GM21526 (cell line): ENCODE data around the gene MXD4.

Source experiments
- ATAC-seq: cut with Tn5 transposase; IDR thresholded peaks from one replicate; pipeline ENCODE4 v1.9.1; 2021; ENCODE audit warnings: moderate library complexity; ENCODE audit not compliant: unreplicated experiment, low FRiP score

The MXD4 gene

DNA sequence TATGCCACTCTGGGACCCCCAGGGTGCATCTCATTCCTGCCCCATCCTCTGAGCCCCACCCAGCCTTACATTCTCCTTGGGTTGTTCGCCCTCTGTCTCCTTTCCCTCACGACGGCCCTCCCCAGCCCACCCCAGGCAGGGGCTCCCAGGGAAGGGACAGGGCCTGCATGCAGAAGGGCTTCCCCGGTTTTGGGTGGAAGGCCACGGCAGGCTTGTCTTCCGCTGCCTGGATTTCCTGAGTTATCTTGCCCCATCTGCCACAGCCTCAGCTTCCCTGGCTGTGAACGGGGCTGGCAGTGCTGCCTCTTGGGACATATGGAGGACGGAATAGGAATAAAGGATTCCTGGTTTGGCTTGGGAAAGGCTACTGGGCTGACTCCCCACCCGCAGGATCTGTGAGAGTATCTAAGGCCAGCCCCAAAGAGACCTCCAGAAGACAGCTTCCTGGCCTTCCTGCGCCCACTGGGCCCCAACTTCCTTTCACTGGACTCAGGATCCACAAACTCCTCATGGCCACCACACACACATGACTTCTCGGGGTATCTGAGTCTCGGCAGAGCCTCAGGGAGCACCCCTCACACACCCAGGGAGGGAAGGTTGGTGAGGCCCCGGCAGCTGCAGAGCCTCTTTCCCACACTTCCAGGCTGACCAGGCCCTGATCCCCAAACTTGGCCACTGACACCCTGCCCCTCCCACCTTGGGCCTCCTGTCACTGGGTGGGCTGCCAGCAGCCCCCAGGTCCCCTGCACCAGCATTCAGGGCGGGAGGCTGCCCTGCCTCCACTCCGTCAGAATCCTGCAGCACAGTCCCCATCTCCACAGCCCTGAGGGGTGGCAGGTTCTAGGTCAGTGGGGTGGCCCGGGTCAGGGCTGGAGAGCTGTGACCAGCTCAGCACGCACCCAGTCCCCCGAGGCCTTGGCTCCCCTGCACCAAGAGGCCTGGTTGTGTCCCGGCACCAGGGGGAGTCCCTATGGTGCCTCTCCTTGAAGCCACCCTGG lies 3.5 kb upstream of the MXD4 start:
- ATAC-seq = no peak

DNA sequence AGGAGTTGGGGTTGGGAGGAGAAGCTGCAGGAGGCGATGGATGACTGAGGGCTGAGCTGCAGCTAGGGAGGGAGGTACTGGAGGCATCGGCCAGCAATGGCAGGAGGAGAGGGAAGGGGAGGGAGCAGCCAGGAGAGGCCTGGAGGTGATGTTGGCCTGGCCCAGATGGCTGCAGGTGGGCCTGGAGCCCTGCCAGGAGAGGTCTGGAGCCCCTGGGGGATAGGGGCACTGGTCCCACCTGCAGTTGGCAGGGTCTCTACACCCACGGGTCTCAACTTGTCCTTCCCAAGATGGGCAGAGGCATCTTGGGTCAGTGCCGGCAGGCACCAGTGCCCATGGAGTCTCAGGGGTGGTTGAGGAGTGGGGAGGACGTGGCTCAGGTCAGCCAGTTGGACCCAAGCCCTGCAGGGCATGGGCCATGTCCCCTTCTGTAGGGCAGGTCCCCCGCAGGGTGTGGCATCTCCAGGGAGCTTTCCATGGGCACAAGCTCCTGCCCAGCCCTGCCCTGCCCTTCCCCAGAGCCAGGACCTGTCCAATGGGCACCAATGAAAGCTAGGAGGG lies 2.7 kb upstream of the MXD4 start:
- ATAC-seq = no peak

DNA sequence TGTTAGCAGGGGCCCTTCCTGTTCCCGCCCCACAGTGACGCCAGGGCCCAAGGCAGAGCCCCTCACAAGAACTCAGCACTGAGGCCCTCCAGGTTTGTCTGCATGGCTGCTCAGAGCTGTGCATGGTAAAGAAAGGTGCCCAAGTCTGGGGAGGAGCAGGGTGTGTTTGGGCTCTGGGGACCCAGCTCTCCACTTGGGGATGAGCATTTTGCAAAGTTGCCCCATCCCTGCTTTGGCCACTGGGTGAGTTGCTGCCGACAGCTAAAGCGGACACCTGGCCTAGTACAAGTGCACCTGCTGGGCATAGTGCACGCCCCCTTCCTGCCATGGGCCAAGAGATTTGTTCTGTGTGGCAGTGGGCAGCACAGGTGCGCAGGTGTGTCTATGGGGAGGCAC lies 2.0 kb upstream of the MXD4 start:
- ATAC-seq = no peak

DNA sequence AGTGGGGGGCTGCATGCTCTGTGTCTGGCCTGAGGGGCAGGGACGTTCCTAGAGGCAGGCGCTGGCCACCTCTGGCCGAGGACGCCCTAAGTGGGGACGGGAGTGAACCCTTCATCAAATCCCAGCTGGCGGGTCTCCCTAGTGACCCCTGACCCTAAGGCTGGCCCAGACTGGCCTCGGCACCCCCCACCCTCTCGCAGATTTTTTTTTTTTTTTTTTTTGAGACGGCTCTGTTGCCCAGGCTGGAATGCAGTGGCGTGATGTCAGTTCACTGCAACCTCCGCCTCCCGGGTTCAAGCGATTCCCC lies 988 bp upstream of the MXD4 start:
- no peak for ATAC-seq

DNA sequence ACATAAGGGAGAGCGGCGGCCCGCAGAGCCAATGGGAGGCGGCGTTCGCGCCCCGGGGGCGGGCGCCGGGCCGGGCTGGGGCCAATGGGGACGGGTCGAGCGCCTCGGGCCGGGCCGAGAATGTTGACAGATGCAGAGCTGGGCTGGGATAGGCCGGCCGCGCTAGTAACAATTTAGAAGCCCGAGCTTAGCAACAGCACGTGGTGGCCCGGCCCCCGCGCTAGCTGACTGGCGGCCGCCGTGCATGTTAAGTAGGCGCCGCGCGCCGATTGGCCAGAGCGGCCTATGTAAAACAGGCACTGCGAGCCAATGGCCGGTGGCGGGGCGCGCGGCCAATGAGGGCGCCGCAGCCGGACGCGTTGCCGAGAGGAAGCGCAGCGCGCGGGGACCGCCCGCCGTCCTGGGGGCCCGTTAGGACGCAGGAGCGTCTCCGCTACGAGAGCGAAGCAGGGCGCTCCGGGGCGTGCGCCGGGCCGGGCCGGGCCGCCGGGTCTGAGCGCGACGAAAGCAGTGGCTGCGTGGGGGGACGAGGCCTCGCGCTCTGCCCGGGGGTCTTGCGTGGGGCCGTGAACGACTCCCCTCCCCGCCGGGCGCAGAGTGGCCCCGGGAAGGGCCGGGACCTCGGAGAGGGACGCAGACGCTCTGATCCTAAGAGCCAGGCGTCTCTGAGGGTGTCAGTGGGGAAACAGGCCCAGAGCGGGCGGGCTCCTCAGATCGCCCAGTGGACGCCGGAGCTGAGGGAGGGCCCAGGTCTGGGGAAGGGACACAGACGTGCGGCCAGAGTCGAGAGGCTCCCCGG lies 435 bp upstream of the MXD4 start:
- ATAC-seq = peak; percentile 81

DNA sequence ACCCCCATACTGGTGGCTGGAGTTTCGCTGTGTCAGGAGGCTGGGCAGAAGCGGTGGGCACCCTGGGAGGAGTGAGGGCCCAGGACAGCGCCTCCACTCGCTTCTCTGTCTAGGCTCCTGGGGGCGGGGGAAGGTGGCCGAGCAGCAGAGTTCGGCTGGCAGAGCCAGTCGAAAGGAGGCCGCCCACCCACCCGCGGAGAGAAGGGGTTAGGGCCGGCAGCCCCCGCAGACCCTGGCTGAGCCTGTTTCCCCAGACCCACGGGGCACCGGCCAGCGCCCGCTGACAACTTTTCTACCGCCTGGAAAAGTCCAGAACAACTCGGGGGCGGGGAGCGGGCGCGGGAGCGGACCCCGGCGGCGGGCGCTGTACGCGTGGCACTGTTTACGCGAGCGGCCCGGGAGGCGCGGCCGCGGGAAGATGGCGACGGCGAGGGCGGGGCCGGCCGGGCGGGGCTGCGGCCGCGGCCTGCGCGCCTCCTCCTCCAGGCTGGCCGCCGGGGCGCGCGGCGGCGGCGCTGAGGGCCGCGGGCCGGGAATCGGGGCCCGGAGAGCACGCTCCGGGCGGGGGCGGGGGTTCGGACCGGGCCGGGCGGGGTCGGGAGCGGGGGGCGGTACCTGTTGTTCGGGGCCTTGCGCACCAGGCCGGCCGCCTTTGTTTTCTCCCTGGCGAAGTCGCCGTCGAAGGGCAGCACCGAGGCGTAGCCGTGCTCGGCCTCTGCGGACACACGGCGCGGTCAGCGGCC lies 628 bp downstream of the MXD4 start:
- peak; percentile 32 for ATAC-seq

DNA sequence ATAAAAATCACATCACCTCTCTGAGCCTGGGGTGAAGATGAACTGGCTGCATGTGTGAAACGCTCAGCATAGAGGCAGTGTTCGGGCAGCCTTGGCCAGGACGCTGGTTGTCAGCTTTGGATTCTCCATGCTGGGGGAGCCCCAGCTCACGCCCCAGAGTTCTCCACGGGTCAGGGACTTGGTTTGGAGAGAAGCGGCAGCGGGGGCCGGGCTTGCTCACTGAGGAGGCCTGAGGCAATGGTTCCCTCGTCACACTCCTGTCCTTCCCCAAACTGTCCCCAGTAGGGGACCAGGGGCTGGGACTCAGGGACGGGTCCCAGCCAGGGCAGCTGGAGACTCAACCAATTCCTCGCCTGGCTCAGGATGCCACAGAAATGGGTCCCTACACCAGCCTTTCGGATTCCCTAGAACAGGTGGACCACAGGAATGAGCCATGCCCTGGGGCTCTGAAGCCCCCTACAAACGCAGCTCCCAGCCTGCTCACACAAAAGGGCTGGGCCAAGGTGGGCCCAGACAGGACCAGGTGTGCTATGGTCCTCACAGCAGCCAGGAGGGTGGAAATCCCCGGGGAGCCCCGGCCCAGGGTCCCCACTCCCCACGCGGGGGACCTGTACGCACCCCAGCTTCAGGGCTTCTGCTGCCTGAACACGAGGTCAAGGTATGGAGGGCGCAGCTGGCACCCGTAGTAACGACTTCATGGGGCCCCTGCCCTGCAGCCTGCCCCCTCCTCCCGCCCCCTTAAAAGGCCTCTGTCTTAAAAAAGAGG lies 1.4 kb downstream of the MXD4 start:
- no peak for ATAC-seq

DNA sequence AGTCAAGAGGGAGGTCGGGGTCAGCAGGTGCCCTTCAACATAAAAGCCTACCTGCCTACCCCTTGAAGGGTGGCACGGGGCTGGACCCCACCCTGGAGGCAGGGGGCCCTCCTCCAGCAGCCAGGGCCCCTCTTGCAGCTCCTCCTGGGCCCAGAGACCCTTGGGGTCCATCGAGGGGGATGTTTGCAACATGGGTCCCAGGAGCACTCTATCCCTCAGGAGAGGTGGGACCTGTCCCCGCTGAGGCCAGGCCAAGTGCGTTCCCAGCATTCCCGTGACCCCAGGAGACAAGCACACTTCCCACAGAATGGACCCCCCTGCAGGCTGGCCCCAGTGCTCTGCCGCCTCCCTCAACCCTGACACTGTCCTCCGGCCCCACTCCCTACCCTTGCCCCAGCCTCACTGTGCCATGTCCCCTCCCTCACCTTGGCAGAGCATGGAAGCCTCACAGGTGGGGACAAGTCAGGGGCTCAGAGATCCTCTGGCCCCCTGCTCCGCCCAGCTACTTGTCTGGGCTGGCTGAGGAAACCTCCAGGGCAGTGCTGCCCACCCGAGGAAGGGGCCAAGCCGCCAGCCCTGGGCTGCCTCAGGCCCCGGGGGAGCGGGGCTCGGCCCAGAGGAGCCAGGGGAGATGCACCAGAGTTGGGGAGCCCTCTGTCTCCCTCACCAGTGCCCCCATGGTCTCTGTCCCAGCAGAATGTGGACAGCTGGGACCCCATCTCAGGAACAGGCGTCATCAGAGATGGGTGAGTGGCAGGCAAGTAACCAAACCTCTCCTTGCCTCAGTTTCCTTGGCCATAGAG lies 2.2 kb downstream of the MXD4 start:
- ATAC-seq = no peak

DNA sequence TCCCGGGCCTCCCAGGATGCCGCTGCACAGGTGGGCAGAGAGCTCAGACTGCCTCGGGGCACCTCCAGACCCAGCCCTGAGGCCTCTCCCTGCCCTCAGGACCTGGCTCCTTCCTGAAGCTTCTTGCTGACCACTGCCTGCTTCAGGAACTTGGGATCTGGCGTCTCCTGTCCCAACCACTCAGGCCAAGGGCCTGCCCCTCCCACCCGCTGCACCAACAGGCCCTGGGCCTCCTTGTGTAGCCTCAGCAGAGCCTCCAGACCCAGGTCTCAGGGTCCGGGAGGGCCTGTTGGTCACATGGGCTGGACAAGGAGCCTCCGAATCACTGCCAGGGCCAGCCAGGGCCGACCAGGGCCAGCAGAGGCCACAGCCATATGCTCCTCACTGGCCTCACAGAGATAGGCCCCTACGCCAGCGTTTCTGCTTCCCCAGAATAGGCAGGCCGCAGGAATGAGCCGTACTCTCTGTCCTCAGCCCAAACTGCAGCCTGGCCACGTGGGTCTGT lies 2.8 kb downstream of the MXD4 start:
- no peak for ATAC-seq

DNA sequence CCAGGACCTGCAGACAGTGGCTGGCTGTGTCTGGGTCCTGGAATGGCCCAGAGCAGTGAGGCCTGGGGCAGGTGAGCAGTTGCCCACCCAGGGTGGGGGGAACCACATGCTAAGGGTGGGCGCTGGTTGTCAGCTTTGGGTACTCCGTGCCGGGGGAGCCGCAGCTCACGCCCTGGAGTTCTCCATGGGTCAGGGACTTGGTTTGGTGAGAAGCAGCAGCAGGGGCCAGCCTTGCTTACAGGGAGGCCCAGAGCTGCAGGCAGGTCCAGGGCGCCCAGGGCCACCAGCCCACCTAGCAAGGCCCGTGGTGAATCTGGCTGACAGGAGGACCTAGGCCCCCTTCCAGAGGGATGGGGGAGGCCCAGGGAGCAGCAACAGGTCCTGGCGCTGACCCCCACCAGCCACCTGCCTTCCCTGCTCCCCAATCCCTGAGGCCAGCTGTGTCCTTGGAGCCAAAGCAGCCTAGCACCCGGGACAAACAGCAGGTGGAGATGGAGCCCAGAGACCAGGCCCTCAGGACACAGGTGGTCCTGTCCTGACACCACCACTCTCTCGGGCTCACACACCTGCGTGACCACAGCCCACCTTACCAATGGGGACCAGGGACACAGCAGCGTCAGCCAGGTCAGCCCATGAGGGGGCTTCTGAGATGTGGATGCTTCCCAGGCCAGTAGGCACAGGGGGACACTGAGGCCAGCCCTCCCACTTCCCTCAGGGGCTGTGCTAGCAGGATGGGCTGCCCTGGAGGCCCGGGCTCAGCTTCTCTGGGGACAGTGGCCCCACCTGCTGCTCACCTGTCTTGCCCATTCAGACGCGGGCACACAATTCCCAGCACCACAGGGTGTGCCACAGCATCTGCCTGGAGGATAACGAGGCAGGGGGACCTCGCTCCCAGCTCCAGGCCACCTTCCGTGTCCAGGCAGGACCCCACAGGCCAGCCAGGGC lies 3.5 kb downstream of the MXD4 start:
- no peak for ATAC-seq

DNA sequence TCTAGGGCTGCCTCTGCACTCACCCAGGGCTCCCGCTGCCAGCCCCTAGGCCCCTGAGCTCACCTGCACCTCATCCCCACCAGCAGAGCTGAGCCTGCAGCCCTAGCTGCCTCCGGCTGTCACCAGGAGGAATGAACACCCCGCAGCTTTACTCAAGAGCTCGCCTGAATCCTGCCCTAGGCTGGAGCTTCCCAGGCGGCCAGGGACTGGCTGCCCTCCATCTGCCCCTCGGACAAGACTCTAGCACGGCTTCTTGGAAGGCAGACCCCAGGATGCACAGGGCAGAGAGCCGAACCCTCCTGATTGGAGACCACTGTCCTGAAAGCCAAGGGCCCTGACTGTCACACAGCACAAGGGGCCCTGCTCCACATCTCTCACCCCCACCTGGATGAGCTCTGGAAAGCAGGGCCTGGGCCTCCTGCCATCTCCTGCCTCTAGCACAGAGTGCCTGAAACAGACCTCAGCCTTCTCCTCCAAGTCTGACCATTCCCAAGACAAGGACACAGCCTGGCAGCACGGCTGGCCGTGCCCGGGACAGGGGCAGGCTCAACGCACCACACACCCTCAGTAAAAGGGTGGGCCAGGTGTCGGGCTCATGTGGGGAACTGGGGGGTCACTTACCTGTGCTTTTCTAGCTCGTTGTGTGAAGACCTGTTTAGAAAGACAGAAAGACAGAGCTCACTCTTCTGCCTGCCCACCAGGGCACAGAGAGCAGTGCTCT lies 4.4 kb downstream of the MXD4 start:
- no peak for ATAC-seq

DNA sequence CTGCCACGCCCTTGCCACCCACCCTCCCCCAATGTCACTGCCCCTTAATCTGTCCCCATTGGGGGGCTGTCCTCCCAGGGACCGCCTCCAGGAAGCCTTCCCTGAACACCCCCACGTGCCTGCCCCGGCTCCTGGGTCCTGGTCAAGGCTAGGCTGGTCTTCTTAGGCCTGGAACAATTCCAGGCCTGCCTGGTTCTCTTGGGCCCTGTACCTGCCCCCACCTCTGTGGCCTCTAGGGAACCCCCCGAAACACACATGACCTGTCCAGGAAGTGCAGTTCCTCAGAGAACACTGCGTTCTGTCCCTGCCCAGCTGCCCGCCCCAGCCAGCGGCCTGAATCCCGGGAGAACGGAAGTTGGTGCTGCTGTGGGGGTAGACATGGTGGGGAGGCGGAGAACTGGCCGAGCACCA lies 5.1 kb downstream of the MXD4 start:
- no peak for ATAC-seq

DNA sequence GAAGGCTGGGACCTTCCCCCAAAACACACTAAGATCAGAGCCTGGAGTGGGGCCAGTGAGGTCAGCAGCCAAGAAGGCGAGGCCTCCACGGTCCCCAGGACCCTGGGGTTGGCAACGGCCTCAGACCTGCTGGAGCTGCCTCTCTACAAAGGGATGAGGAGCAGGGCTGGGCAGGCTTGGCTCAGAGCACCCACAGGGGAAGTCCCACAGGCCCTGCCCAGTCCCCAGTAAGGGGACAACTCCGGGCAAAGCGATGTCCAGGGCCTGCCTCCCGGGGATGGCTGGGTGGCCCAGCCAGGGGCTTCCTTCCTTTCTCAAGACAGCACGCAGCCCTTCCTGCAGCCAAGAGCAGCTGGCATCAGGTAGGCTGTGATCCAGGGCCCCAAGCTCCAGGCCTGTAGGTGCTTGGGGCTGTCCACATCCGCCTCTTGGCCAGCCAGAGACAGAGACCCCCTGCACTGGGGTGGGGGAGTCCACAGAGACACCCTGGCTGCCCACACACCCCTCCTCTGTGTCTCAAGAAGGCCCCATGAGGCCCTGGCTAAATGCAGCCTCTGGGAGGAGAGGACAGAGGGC lies 5.7 kb downstream of the MXD4 start:
- no peak for ATAC-seq

DNA sequence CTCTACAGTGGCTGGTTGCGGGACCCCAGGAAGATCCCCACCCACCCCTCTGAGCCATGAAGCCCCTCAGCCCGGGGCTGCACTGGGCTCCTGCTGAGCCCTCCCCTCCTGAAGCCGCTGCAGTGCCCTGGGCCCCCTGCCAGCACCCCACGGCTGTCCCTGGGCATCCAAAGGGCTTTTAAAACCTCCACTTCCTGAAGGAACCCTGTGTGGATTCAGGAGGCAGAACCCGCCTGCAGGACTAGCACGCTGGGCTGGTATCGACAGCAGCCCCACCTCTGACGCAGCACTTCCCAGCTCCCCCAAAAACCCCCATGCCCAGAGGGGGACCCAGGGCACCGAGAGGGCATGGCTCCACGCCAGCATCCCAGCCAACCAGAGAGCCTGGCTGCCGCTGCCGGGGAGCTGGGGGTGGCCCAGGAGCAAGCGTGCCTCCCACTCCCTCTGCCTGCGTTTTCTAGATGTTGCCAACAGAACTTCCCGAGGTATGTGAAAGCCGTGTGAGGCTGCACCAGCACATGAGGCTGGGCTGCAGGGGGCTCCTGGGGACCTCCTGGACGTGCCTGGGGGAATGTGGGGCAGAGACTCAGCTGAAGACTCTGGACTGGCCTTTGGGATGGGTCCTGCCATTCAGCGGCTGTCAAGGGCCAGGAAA lies 6.3 kb downstream of the MXD4 start:
- ATAC-seq = no peak

DNA sequence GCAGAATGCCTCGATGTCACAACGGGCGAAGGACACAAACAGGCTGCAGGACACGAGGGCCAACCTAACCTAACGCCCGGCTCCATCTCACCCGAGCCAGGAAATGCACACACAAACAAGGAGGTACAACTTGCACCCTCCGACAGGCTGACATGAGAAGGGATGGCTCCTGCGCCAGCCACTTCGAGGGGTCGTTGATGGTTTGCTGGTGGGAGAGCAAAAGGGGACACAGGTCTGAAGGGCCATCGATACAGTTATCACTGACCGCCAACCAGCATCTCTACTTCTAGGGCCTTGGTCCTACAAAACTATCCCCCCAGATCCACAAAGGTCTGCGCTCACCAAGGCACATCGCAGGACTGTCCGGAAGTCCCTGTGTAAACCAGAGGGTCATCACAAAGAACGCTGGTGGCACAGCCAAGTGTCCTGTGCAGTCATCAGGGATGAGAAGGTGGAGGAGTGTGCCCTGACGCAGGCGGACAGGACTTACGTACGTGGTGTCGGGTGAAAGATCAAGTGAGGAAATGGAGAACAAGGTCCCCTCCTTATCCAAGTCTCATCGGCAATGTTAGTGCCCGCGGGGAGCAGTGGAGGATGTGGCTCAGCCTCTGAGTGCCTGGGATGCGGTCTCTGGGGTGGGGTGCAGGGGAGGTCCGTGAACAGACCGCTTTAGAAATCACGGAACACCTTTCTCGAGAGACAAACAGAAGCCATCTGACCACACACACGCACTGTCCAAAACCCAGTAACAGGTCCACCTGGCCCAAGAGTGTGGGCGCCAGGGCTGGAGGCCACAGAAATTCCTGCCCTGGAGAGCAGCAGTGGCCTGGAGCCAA lies 7.0 kb downstream of the MXD4 start:
- ATAC-seq = no peak
